NCI-H1105 (cell line): ENCODE measurements around the gene KCNK6.
"Not testable (repeated sequence)": the region's sequence is repeated elsewhere in the genome, so short reads cannot be mapped to it uniquely, and the experiment has no call there.

ENCODE experiments used
- DNase-seq: peaks from one replicate; lab custom pipeline; 2025; lab: John Stamatoyannopoulos, UW

The KCNK6 gene

GRCh38 chr19:38362076-38362945, 42.7 kb downstream of the KCNK6 start:
- peak; percentile 80 for DNase-seq

DNA sequence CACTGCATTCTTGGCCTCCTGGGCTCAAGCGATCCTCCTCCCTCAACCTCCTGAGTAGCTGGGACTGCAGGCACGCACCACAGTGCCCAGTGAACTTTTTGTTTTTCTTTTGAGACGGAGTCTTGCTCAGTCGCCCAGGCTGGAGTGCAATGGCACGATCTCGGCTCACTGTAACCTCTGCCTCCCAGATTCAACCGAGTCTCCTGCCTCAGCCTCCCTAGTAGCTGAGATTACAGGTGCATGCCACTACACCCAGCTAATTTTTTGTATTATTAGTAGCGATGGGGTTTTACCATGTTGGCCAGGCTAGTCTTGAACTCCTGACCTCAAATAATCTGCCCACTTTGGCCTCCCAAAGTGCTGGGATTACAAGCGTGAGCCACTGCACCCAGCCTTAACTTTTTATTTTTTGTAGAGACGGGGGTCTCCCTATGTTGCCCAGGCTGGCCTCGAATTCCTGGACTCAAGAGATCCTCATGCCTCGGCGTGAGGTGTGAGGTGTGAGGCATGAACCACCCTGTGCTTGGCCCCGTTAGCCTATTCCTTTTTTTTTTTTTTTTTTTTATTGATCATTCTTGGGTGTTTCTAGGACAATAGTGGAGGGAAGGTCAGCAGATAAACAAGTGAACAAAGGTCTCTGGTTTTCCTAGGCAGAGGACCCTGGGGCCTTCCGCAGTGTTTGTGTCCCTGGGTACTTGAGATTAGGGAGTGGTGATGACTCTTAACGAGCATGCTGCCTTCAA, 43.5 kb downstream of the KCNK6 start:
- not testable (repeated sequence) for DNase-seq

- DNase-seq = no peak
Measured at GRCh38 chr19:38367041-38367440, 47.4 kb downstream of the KCNK6 start.

DNA sequence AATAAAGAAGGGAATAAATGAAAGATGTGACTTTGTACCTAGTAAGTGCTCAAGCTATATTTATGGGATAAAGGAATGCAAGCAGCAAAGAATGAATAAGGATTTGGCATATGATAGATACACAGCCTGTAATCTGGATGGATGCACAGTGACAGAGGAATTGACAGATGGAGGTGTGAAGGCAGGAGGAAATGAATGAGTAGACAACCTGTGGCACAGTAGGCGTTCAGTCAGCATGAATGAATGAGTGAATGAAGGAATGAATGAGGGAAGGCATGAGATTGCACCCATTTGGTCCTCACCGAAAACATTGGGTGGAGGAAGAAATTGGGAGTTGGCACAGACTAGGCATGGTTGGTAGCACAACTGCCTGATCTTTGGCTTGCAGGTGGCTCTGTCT, 49.9 kb downstream of the KCNK6 start:
- no peak for DNase-seq

- no peak for DNase-seq
Measured at GRCh38 chr19:38370299-38370698, 50.7 kb downstream of the KCNK6 start.

- no peak for DNase-seq
Measured at GRCh38 chr19:38371081-38371480, 51.4 kb downstream of the KCNK6 start.

GRCh38 chr19:38373907-38374331, 54.3 kb downstream of the KCNK6 start:
- no peak for DNase-seq

- peak; percentile 98 for DNase-seq
Measured at GRCh38 chr19:38374332-38375097, 54.9 kb downstream of the KCNK6 start, which contains the start of gene PSMD8. Gene PSMD8, plus strand, starts transcription at chr19:38374571. Its CDS starts 31 bp downstream, at chr19:38374602.

DNA sequence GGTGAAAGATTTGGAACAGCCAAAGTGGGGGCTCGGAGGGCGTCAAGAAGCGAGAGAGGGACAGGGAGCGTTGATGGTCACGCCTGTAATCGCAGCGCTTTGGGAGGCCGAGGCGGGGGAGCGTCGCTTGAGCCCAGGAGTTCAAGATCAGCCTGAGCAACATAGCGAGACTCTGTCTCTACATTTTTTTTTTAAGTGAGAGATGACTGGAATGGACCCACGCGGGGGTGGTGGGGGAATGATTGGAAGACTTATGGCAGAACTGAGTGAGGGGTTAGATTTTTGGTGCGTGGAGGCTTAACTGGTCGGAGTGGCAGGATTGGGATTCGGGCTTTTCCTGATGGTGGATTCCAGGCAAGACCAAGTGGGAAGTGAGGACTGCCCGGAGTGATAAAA, 55.5 kb downstream of the KCNK6 start:
- DNase-seq = no peak

DNA sequence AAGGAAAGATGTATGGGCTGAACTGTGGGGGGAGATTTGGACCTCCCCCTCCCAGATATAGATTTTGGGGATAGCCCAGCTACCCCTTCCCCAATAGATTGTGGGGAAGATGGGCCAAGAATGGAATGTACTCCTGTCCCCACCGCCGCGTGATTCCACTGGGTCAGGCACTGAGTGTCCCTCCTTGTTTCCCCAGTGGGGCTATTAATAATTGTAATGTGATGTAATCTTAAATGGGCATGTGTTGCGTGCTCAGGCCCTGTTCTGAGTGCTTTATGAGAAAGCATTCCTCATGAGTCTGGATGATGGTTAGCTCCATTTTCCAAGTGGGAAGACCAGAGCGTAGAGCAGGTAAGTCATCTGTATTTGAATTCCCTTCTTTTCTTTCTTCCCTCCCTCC, 56.1 kb downstream of the KCNK6 start:
- DNase-seq = no peak

DNA sequence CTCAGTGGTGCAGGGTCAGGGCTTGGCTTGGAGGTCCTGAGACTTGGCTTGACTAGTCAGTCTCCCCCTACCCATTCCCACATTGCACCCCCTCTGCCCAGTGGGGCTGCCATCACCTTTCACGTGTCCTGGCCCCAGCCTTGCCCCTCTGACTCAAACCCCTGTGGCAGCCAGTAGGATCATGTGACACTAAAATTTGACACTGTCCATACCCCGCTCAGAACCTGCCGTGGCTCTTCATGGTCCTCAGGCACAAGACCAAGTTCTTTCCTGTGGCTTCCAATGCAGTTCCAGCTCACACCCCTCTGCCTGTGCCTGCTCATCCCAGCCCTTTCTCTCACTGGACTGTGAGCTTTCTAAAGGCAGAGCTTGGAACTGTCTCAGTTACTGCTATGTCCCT, 56.9 kb downstream of the KCNK6 start:
- no peak for DNase-seq

DNA sequence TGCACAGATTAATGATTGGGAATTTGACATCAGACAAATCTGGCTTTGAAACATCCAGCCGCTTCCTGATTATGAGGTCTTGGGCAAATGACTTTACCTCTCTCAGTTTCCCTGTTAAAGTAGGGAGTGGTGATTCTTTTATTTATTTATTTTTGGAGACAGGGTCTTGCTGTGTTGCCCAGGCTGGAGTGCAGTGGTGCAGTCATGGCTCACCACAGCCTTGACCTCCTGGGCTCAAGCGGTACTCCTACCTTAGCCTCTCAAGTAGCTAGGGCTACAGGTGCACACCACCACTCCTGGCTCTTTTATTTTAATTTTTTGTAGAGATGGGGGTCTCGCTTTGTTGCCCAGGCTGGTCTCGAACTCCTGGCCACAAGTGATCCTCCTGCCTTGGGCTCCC, 57.4 kb downstream of the KCNK6 start:
- DNase-seq = no peak

GRCh38 chr19:38378866-38379265, 59.2 kb downstream of the KCNK6 start:
- DNase-seq = no peak

GRCh38 chr19:38381138-38381537, 61.5 kb downstream of the KCNK6 start:
- no peak for DNase-seq
